Activated T-cell treated with anti-CD3 and anti-CD28 coated beads for 48 hours (primary cell): Measurements from ENCODE around the gene CSNK2A2.

Source experiments
- DNase-seq: peaks from one replicate; pipeline ENCODE4 v3.0.0-alpha.2; 2020; ENCODE audit warnings: low read depth

CSNK2A2 gene

GRCh38 chr16:58198022-58198683 is at the start of gene CSNK2A2:
Gene CSNK2A2 (minus strand): TSS chr16:58198106. CDS start chr16:58197736, 370 bp downstream.
- peak; percentile 76 for DNase-seq

- no peak for DNase-seq
Observed at GRCh38 chr16:58243528-58244004, 45.7 kb upstream of the CSNK2A2 start.

- DNase-seq = no peak
Observed at GRCh38 chr16:58236831-58237230, 38.9 kb upstream of the CSNK2A2 start.

- DNase-seq = peak; percentile 52
Observed at GRCh38 chr16:58236231-58236690, 38.4 kb upstream of the CSNK2A2 start.

- DNase-seq = no peak
Observed at GRCh38 chr16:58235663-58236062, 37.8 kb upstream of the CSNK2A2 start.

- no peak for DNase-seq
Observed at GRCh38 chr16:58234831-58235595, 37.1 kb upstream of the CSNK2A2 start.

- no peak for DNase-seq
Observed at GRCh38 chr16:58230259-58230658, 32.4 kb upstream of the CSNK2A2 start.

GRCh38 chr16:58226790-58227189 is 28.9 kb upstream of the CSNK2A2 start:
- no peak for DNase-seq

GRCh38 chr16:58225965-58226602 is 28.2 kb upstream of the CSNK2A2 start:
- DNase-seq = no peak

- DNase-seq = no peak
Observed at GRCh38 chr16:58222532-58223316, 24.8 kb upstream of the CSNK2A2 start.

GRCh38 chr16:58219432-58219831 is 21.5 kb upstream of the CSNK2A2 start:
- DNase-seq = no peak

GRCh38 chr16:58218786-58219185 is 20.9 kb upstream of the CSNK2A2 start:
- no peak for DNase-seq

GRCh38 chr16:58217311-58217925 is 19.5 kb upstream of the CSNK2A2 start:
- DNase-seq = no peak

GRCh38 chr16:58212824-58213655 is 15.1 kb upstream of the CSNK2A2 start:
- no peak for DNase-seq

- DNase-seq = no peak
Observed at GRCh38 chr16:58211846-58212245, 13.9 kb upstream of the CSNK2A2 start.

GRCh38 chr16:58211245-58211644 is 13.3 kb upstream of the CSNK2A2 start:
- DNase-seq = no peak

GRCh38 chr16:58205276-58206036 is 7.5 kb upstream of the CSNK2A2 start:
- DNase-seq = no peak

GRCh38 chr16:58201163-58201562 is 3.3 kb upstream of the CSNK2A2 start:
- no peak for DNase-seq

- no peak for DNase-seq
Observed at GRCh38 chr16:58200004-58200797, 2.3 kb upstream of the CSNK2A2 start.
